ENCODE data around the gene HAL.

DNA sequence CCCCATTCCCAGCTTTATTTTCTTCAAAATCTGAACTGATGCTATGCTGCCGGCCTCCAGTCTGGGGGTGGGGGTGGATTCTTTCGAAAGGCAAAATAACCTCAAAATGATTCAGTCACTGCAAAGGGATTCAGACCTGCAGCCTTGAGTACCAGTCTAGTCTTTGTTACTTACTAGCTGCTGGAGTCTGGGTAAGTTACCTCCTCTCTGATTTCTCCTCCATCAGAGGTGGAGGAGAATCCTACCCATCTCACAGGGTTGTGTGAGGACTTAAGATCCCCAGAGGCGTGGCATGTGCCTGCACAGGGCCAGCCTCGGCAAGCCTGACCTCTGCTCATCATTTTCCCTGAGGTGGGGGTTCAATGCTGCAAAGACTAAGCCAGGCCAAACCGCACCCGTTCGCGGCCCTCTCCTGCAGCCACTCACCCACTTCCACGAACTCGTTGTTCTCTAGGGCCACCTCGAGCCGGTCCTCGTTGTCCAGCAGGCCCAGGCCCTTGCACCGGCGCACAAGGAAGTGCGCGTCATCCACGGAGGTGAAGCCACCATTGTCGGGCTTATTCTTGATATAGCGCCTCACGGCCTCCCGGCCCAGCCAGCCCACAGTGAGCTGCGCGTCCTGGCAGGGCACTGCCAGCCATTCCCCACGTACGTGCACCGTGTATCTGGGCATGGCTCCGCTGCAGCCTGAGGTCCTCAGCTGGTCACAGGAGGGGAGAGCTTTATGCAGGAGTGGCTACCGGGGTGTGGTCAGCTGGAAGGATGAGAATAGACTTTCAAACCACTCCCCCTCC, 709 bp downstream of the HAL start:
- TF ChIP-seq, protein P1, sequence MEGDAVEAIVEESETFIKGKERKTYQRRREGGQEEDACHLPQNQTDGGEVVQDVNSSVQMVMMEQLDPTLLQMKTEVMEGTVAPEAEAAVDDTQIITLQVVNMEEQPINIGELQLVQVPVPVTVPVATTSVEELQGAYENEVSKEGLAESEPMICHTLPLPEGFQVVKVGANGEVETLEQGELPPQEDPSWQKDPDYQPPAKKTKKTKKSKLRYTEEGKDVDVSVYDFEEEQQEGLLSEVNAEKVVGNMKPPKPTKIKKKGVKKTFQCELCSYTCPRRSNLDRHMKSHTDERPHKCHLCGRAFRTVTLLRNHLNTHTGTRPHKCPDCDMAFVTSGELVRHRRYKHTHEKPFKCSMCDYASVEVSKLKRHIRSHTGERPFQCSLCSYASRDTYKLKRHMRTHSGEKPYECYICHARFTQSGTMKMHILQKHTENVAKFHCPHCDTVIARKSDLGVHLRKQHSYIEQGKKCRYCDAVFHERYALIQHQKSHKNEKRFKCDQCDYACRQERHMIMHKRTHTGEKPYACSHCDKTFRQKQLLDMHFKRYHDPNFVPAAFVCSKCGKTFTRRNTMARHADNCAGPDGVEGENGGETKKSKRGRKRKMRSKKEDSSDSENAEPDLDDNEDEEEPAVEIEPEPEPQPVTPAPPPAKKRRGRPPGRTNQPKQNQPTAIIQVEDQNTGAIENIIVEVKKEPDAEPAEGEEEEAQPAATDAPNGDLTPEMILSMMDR (IDR thresholded peaks at IDR 0.05): no peak
- TF ChIP-seq POLR2AphosphoS5 (IDR thresholded peaks at IDR 0.05; ENCODE audit: insufficient read depth in 1 of 2, low read depth in 1 of 2): no peak
- TF ChIP-seq POLR2A (IDR thresholded peaks at IDR 0.05): no peak

All from vagina (tissue), 2 donors.